ENCODE results near the gene BTG2.

Gene BTG2

DNA sequence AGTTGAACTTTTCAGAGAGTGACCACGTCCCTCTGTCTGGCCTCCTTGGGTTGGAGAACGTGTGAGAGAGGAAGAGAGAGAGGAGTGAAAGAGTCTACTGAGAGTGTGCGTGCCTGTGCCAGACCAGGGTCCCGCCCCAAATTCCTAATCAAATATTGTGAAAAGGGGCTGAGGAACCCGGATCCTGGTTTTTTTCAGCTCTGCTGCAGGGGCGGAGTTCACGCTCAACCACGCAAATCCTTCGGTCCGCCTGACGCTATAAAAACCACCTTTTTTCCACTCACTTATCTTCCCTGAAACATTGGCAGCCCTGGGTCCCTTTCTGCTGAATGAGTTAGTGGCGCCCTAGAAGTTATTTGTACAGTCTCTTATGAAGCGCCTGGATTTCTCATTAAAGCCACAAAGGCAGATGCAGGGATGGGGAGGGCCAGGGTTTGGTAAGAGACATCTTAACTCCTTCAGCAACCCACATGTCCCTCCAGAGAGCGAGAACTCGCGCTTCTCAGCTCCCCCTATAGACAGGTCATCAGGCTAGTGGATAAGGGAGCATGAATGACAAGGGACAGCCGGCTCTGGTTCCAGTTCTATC, 45.8 kb downstream of the BTG2 start, which contains the start of gene FMOD:
TSS of gene FMOD (minus strand) at position 86 of the 589 bp plus-strand sequence. CDS start 2,852 bp downstream, outside the sequence.
- no peaks in the 10 kb centered on the region for H4K20me1 ChIP-seq (ENCODE audit: insufficient read depth)
- H3K4me2 ChIP-seq, result no peak within 1 kb of the TSS
- no peaks in the 10 kb centered on the region for H3K27me3 ChIP-seq (ENCODE audit: insufficient read depth, low read depth)
- TF ChIP-seq, protein P1, sequence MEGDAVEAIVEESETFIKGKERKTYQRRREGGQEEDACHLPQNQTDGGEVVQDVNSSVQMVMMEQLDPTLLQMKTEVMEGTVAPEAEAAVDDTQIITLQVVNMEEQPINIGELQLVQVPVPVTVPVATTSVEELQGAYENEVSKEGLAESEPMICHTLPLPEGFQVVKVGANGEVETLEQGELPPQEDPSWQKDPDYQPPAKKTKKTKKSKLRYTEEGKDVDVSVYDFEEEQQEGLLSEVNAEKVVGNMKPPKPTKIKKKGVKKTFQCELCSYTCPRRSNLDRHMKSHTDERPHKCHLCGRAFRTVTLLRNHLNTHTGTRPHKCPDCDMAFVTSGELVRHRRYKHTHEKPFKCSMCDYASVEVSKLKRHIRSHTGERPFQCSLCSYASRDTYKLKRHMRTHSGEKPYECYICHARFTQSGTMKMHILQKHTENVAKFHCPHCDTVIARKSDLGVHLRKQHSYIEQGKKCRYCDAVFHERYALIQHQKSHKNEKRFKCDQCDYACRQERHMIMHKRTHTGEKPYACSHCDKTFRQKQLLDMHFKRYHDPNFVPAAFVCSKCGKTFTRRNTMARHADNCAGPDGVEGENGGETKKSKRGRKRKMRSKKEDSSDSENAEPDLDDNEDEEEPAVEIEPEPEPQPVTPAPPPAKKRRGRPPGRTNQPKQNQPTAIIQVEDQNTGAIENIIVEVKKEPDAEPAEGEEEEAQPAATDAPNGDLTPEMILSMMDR (conservative IDR thresholded peaks at IDR 0.05; ENCODE audit: low read depth, low read length), result no peak
- H3K4me1 ChIP-seq (ENCODE audit: low read depth, poor library complexity, severe bottlenecking), result no peaks in the 10 kb centered on the region
- no peak within 1 kb of the TSS for H2AFZ ChIP-seq (ENCODE audit: low read depth)
- no peak within 1 kb of the TSS for H3K27ac ChIP-seq
- H3K79me2 ChIP-seq (ENCODE audit: insufficient read depth, low read depth), result no peaks in the 10 kb centered on the region
- H3K4me3 ChIP-seq (IDR thresholded peaks at IDR 0.05; ENCODE audit: insufficient read depth, low read depth, low read length), result no peak within 1 kb of the TSS
- no peaks in the 10 kb centered on the region for H3K36me3 ChIP-seq (ENCODE audit: insufficient read depth)
- H3K9ac ChIP-seq, result no peak within 1 kb of the TSS

DNA sequence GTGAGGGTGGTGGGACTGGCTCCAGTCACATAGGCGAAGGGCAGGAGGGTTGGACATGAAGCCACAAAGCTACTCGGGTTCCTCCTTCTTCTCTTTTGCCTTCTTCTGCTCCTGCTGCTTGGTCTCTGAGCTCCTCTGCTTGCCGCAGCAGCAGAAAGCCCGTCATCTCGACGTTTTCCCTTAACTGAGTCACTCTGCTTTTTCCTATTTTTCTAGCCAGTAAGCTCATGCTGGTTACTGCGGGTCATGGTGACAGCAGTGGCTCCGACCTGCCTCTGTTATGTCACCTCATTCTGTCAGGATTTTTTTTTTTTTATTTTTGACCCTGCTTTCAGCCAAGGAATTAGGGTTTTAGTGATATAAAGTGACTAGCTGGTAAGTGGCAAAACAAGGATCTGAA, 48.2 kb downstream of the BTG2 start:
- H2AFZ ChIP-seq (ENCODE audit: low read depth), result no peak overlapping the region
- no peaks in the 10 kb centered on the region for H4K20me1 ChIP-seq (ENCODE audit: insufficient read depth)
- H3K27me3 ChIP-seq (ENCODE audit: insufficient read depth, low read depth), result 0 out of 2 replicates have a peak, but pooled peaks cover under 1% of the 10 kb centered on the region
- H3K9ac ChIP-seq, result no peak overlapping the region
- TF ChIP-seq, protein P1 (conservative IDR thresholded peaks at IDR 0.05; ENCODE audit: low read depth, low read length), result no peak
- H3K36me3 ChIP-seq (ENCODE audit: insufficient read depth), result no peaks in the 10 kb centered on the region
- H3K4me1 ChIP-seq (ENCODE audit: low read depth, poor library complexity, severe bottlenecking), result no peaks in the 10 kb centered on the region
- H3K4me3 ChIP-seq (IDR thresholded peaks at IDR 0.05; ENCODE audit: insufficient read depth, low read depth, low read length), result no peak overlapping the region
- no peak overlapping the region for H3K27ac ChIP-seq
- H3K79me2 ChIP-seq (ENCODE audit: insufficient read depth, low read depth), result no peaks in the 10 kb centered on the region
- no peak overlapping the region for H3K4me2 ChIP-seq

DNA sequence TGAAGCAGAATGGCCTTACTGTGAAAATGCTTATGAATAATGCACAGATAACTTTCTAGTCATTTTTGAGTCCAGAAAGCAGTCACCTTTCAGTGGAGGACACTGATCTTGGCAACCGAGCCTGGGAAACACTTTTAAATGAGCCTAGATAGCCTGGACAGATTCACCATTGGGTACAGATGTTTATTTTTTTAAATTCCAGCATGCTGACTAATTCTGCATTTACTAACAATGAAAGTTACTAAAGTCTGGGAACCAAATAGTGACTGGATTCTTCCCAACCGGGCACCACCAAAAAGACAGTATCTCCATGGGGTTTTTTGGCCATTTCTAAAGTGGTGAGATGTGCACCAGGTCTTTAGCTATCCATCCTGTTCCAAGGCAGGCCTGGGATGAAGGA, 48.9 kb downstream of the BTG2 start:
- Histone ChIP-seq H3K27ac (no peak overlapping the region), H4K20me1 (ENCODE audit: insufficient read depth) (no peaks in the 10 kb centered on the region), H3K4me2 (no peak overlapping the region), H3K79me2 (ENCODE audit: insufficient read depth, low read depth) (no peaks in the 10 kb centered on the region), H3K36me3 (ENCODE audit: insufficient read depth) (no peaks in the 10 kb centered on the region), H3K4me1 (ENCODE audit: low read depth, poor library complexity, severe bottlenecking) (no peaks in the 10 kb centered on the region), H3K9ac (no peak overlapping the region), H2AFZ (ENCODE audit: low read depth) (no peak overlapping the region), H3K27me3 (ENCODE audit: insufficient read depth, low read depth) (0 out of 2 replicates have a peak, but pooled peaks cover 5% of the 10 kb centered on the region), H3K4me3 (IDR thresholded peaks at IDR 0.05; ENCODE audit: insufficient read depth, low read depth, low read length) (no peak overlapping the region)
- TF ChIP-seq, protein P1 (conservative IDR thresholded peaks at IDR 0.05; ENCODE audit: low read depth, low read length), result no peak

DNA sequence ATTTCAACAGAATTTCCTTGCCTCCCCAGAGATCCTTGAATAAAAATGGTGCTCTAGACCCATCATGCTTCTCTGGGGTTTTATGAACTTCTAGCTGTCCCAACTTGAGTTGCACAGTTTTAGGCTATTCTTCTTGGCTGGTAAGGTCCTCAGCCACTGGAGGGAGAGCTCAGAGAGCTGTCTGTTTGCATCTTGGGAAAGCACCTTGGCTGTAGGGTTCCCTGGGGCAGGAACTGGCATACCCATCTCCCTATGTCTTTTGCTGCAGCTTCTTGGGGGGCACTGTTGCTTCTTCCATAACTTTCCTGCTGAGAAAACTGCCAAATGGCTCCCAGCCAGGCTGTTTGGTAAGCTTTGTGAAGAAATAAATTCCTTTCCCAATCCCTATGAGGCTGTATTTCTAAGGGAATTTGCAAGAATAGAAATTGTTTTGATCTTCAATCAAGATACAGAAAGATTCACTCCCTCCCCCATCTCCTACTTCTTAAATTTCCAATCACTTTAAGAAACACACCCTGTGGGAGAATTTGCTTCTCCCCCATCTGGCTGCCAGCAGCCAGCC, 53.8 kb downstream of the BTG2 start:
- no peak overlapping the region for H2AFZ ChIP-seq (ENCODE audit: low read depth)

More for the DNA sequence above, 53.8 kb downstream of the BTG2 start:
- no peak overlapping the region for H3K4me2 ChIP-seq
- no peak overlapping the region for H3K9ac ChIP-seq
- no peaks in the 10 kb centered on the region for H3K79me2 ChIP-seq (ENCODE audit: insufficient read depth, low read depth)
- H3K4me1 ChIP-seq (ENCODE audit: low read depth, poor library complexity, severe bottlenecking), result no peaks in the 10 kb centered on the region
- 0 out of 2 replicates have a peak, but pooled peaks cover 5% of the 10 kb centered on the region for H3K27me3 ChIP-seq (ENCODE audit: insufficient read depth, low read depth)
- H3K4me3 ChIP-seq (IDR thresholded peaks at IDR 0.05; ENCODE audit: insufficient read depth, low read depth, low read length), result no peak overlapping the region
- H3K27ac ChIP-seq, result no peak overlapping the region
- TF ChIP-seq, protein P1 (conservative IDR thresholded peaks at IDR 0.05; ENCODE audit: low read depth, low read length), result no peak
- H3K36me3 ChIP-seq (ENCODE audit: insufficient read depth), result no peaks in the 10 kb centered on the region
- H4K20me1 ChIP-seq (ENCODE audit: insufficient read depth), result no peaks in the 10 kb centered on the region

All from KMS-11 (cell line).